ENCODE data around the gene GNAL. TPM values are rescaled to one million over a fixed set of nuclear protein-coding genes. Genes with fewer than 3 reads are reported as not detected.

GNAL gene
- total and polyA plus RNA-seq, 7 donors = 0.90 to 30.8 (median 5.5) TPM

- no peak for TF ChIP-seq CTCF (IDR thresholded peaks at IDR 0.05)
- intact Hi-C loops (cut with DNase I) = loop anchor here in 1 of 2 donors (5.0 kb wide), 1 partner anchor 49 kb away; no protein-coding TSS in a partner anchor
- Histone ChIP-seq H3K4me1 (peaks cover 18% of the 10 kb centered on the region), H3K27me3 (ENCODE audit: insufficient read depth in 3 of 3, low read length in 2 of 3) (no peaks in the 10 kb centered on the region), H3K9me3 (no peaks in the 10 kb centered on the region), H3K27ac (no peak overlapping the region), H3K4me3 (no peak overlapping the region), H3K36me3 (ENCODE audit: insufficient read depth in 1 of 2, low read depth in 1 of 2) (peaks cover 0 to 44% of the 10 kb centered on the region in 2 donors)
- DNase-seq = no peak
- WGBS, 3 donors = 90 to 96% (median 94%) methylated on average over 1 of the region's 1 CpG
- ATAC-seq = no peak
These were observed 217.1 kb downstream of the GNAL start for GRCh38 chr18:11906176-11906575.

- no peak for TF ChIP-seq CTCF (IDR thresholded peaks at IDR 0.05)
- Histone ChIP-seq H3K4me1 (peaks cover 18% of the 10 kb centered on the region), H3K36me3 (ENCODE audit: insufficient read depth in 1 of 2, low read depth in 1 of 2) (peaks cover 0 to 36% of the 10 kb centered on the region in 2 donors), H3K27me3 (ENCODE audit: insufficient read depth in 3 of 3, low read length in 2 of 3) (no peaks in the 10 kb centered on the region), H3K4me3 (peak overlapping the region; percentile 88), H3K27ac (peak overlapping the region; percentile 99), H3K9me3 (no peaks in the 10 kb centered on the region)
- WGBS, 3 donors = 65 to 67% (median 66%) methylated on average over 20 of the region's 20 CpGs
- intact Hi-C loops (cut with DNase I) = loop anchor here in 1 of 2 donors (5.0 kb wide), 1 partner anchor 50 kb away; no protein-coding TSS in a partner anchor
- ATAC-seq = no peak
- DNase-seq = no peak
These were observed 218.1 kb downstream of the GNAL start for GRCh38 chr18:11906926-11907874.

- peaks cover 0 to 25% of the 10 kb centered on the region in 2 donors for H3K36me3 ChIP-seq (ENCODE audit: insufficient read depth in 1 of 2, low read depth in 1 of 2)
- WGBS, 3 donors = 0 to 1% (median 0%) methylated on average over 61 to 106 of the region's 106 CpGs
- peak within 1 kb of the TSS; percentile 99 for H3K27ac ChIP-seq
- H3K9me3 ChIP-seq = no peaks in the 10 kb centered on the region
- H3K4me1 ChIP-seq = peaks cover 18% of the 10 kb centered on the region
- peak within 1 kb of the TSS; percentile 88 for H3K4me3 ChIP-seq
- no peak for TF ChIP-seq CTCF (IDR thresholded peaks at IDR 0.05)
- DNase-seq (peak; percentile 92 to 95), ATAC-seq (peak; percentile 94 to 96 (median 94))
- intact Hi-C loops (cut with DNase I) = loop anchor here (2.0 to 5.0 kb wide), 2 partner anchors 51 to 72 kb away; partner anchors contain the start of gene IMPA2 (in 1 of the 2)
- H3K27me3 ChIP-seq (ENCODE audit: insufficient read depth in 3 of 3, low read length in 2 of 3) = no peaks in the 10 kb centered on the region
These were observed 219.4 kb downstream of the GNAL start, which contains the start of gene MPPE1 for GRCh38 chr18:11908182-11909060. TSS of gene MPPE1 (minus strand) at chr18:11908317. CDS start at chr18:11897264, 11,053 bp downstream.

- Histone ChIP-seq H3K4me1 (peaks cover 18% of the 10 kb centered on the region), H3K36me3 (ENCODE audit: insufficient read depth in 1 of 2, low read depth in 1 of 2) (peaks cover 0 to 23% of the 10 kb centered on the region in 2 donors), H3K27ac (peak overlapping the region; percentile 99), H3K4me3 (peak overlapping the region; percentile 88), H3K27me3 (ENCODE audit: insufficient read depth in 3 of 3, low read length in 2 of 3) (no peaks in the 10 kb centered on the region), H3K9me3 (no peaks in the 10 kb centered on the region)
- DNase-seq = no peak
- 3 to 8% (median 4%) methylated on average over 10 to 13 of the region's 13 CpGs for WGBS, 3 donors
- ATAC-seq = no peak
- intact Hi-C loops (cut with DNase I) = loop anchor here (2.0 to 5.0 kb wide), 2 partner anchors 52 to 72 kb away; partner anchors contain the start of gene IMPA2 (in 1 of the 2)
- no peak for TF ChIP-seq CTCF (IDR thresholded peaks at IDR 0.05)
These were observed 220.0 kb downstream of the GNAL start for GRCh38 chr18:11909061-11909455.

Measured in psoas muscle (tissue), 8 donors.